WTC11 (cell line): ENCODE measurements around the gene SLC2A14.
"Not testable (repeated sequence)": the region's sequence is repeated elsewhere in the genome, so short reads cannot be mapped to it uniquely, and the experiment has no call there.

ENCODE experiments used
- SP1 ChIP-seq: sonication (generic); formaldehyde crosslinking; conservative IDR thresholded peaks from 2 replicates; pipeline ENCODE4 v1.8.1; 2022; ENCODE audit warnings: missing genetic modification reagents
- ZNF138 ChIP-seq: sonication (generic); formaldehyde crosslinking; conservative IDR thresholded peaks from 2 replicates; pipeline ENCODE4 v1.8.1; 2022; ENCODE audit warnings: mild to moderate bottlenecking, moderate library complexity, missing genetic modification reagents
- ZNF232 ChIP-seq: sonication (generic); formaldehyde crosslinking; IDR thresholded peaks from 2 replicates; pipeline ENCODE4 v1.8.0; 2022; ENCODE audit warnings: mild to moderate bottlenecking, missing genetic modification reagents
- TF ChIP-seq, protein P1 (sequence below): sonication (generic); formaldehyde crosslinking; IDR thresholded peaks from 2 replicates; pipeline ENCODE4 v1.8.1; 2022; ENCODE audit warnings: low read depth, mild to moderate bottlenecking, moderate library complexity, missing genetic modification reagents, borderline replicate concordance
- TF ChIP-seq, protein P2 (sequence below): fragments of 200-600 bp; IDR thresholded peaks from 2 replicates; pipeline ENCODE4 v1.8.0; 2022; ENCODE audit warnings: antibody characterized with exemption

DNA sequence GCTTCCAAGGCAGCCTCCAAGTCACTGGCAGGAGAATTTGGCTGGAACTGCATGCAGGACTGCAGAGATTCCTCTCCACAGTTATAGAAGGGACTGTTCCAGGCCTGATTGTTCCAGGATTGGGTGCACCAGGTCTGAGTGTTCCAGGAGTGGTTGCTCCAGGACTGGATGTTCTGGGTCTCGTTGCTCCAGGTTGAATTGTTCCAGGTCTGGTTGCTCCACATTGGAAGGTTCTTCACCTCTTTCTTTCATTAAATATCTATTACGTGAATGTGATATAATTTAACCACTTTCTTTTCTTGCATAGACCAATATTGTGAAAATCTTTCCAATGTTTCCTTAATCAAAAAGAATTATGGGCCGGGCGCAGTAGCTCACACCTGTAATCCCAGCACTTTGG, 24.0 kb upstream of the SLC2A14 start:
- TF ChIP-seq, protein P1, sequence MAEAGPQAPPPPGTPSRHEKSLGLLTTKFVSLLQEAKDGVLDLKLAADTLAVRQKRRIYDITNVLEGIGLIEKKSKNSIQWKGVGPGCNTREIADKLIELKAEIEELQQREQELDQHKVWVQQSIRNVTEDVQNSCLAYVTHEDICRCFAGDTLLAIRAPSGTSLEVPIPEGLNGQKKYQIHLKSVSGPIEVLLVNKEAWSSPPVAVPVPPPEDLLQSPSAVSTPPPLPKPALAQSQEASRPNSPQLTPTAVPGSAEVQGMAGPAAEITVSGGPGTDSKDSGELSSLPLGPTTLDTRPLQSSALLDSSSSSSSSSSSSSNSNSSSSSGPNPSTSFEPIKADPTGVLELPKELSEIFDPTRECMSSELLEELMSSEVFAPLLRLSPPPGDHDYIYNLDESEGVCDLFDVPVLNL, result not testable (repeated sequence)
- not testable (repeated sequence) for TF ChIP-seq ZNF138, SP1, ZNF232 (CRISPR knock-in tag)
- TF ChIP-seq, protein P2, sequence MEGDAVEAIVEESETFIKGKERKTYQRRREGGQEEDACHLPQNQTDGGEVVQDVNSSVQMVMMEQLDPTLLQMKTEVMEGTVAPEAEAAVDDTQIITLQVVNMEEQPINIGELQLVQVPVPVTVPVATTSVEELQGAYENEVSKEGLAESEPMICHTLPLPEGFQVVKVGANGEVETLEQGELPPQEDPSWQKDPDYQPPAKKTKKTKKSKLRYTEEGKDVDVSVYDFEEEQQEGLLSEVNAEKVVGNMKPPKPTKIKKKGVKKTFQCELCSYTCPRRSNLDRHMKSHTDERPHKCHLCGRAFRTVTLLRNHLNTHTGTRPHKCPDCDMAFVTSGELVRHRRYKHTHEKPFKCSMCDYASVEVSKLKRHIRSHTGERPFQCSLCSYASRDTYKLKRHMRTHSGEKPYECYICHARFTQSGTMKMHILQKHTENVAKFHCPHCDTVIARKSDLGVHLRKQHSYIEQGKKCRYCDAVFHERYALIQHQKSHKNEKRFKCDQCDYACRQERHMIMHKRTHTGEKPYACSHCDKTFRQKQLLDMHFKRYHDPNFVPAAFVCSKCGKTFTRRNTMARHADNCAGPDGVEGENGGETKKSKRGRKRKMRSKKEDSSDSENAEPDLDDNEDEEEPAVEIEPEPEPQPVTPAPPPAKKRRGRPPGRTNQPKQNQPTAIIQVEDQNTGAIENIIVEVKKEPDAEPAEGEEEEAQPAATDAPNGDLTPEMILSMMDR, result not testable (repeated sequence)
